Ovary (tissue), 3 donors: ENCODE measurements around the gene DLX6.

Source experiments
- CTCF ChIP-seq, 3 donors: fragments of 450-650 bp in 2 of 3; fragments of 200-600 bp in 1 of 3; IDR thresholded peaks; one replicate each; pipeline versions ENCODE4 v1.5.1 to v1.8.0; 2016 to 2022; ENCODE audit warnings: antibody characterized with exemption in 3 of 3, mild to moderate bottlenecking in 1 of 3
- EP300 ChIP-seq: sonication (generic); formaldehyde crosslinking; IDR thresholded peaks from one replicate; pipeline ENCODE4 v1.6.1; 2017; ENCODE audit warnings: antibody characterized with exemption
- POLR2A ChIP-seq: fragments of 450-650 bp; IDR thresholded peaks from one replicate; pipeline ENCODE4 v1.6.1; 2017; ENCODE audit warnings: antibody characterized with exemption, mild to moderate bottlenecking, moderate library complexity
- donor health status: DM: no; HTN: no; CAD: no.

DNA sequence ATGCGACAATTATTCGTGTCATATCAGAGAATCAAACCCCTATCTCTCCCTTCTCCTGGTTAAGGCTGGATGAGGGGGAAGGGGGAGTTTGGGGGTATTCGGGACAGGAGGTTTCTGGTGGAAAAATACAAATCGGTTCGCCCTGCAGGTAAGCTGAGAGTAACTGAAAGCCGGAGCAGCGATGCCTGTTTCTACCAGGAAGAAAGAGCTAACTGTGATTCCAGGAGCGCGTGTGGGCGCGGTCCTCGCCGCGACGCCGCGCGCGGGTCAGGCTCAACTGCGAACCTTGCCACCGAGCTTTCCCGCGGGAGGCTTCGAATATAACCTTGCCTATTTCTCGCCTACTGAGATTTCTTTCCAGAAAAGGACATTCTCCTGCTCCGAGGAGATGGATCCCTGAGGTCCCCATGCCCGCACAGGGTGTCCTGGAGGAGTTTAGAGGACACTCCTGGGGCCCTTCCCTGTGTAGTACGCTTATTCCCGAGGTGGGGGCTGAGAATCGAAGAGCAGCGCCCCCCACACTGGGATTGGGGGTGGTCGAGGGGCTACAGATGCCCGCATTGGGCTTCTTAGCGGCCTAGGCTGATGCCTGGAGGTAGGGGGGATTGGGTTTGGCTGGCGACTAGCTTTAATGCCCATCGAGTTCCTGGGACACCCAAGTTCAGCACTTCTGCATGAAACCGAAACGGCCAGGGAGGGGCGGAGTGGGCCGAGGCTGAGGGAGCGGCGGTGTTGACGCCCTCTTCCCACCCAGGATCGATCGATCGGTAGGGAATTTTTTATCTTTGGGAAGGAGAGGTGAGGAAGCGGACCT lies 13.0 kb upstream of the DLX6 start:
- TF ChIP-seq CTCF (IDR thresholded peaks at IDR 0.05) (no peak), EP300 (no peak), POLR2A (no peak)
